ENCODE measurements around the gene TMEM138. TPM values are rescaled to one million over a fixed set of nuclear protein-coding genes. Genes with fewer than 3 reads are reported as not detected.
A peak's percentile ranks its signal among the peaks of the same experiment; 100 is the strongest.

Gene TMEM138
- total RNA-seq, 1 donor from 2014 or later = 18.8 TPM

GRCh38 chr11:61404103-61404502 is 41.9 kb downstream of the TMEM138 start:
- Mint-ChIP-seq H3K27ac (ENCODE audit: unreplicated experiment) (peak overlapping the region; percentile 38), H3K27me3 (ENCODE audit: unreplicated experiment) (peaks cover 4% of the 10 kb centered on the region), H3K4me1 (ENCODE audit: unreplicated experiment) (peaks cover 22% of the 10 kb centered on the region), H3K36me3 (ENCODE audit: low read depth, unreplicated experiment) (peaks cover 35% of the 10 kb centered on the region), H3K4me3 (ENCODE audit: unreplicated experiment) (no peak overlapping the region), H3K9me3 (ENCODE audit: unreplicated experiment) (no peaks in the 10 kb centered on the region)
- no peak for TF ChIP-seq CTCF (IDR thresholded peaks at IDR 0.05; ENCODE audit: unreplicated experiment)
- DNase-seq (ENCODE audit: low spot score) = no peak

DNA sequence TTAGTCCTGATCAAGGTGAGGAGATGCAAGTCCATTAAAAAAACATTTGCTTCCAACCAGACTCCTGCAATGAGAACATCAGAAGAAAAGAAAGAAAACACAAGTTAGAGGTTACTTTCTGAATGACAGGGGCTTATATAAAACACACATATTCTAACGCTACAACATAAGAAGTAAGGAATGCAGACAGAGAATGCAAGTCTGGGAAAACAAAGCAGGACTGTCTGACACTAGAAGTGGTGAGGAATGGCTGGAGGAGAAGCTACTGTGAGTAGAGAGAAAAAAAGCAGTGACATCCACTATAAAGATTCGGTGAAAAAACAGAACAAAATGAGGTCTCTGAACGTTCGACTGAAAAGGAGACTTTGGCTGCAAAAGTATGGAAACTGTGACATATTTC is 42.5 kb downstream of the TMEM138 start:
- Mint-ChIP-seq H3K27ac (ENCODE audit: unreplicated experiment) (peak overlapping the region; percentile 38), H3K4me3 (ENCODE audit: unreplicated experiment) (no peak overlapping the region)
- DNase-seq (ENCODE audit: low spot score) = no peak

GRCh38 chr11:61406067-61406466 is 43.9 kb downstream of the TMEM138 start:
- peaks cover 39% of the 10 kb centered on the region for H3K36me3 Mint-ChIP-seq (ENCODE audit: low read depth, unreplicated experiment)
- no peak for DNase-seq (ENCODE audit: low spot score)
- TF ChIP-seq CTCF (IDR thresholded peaks at IDR 0.05; ENCODE audit: unreplicated experiment) = no peak
- no peak overlapping the region for H3K27ac Mint-ChIP-seq (ENCODE audit: unreplicated experiment)
- H3K27me3 Mint-ChIP-seq (ENCODE audit: unreplicated experiment) = peaks cover 4% of the 10 kb centered on the region
- H3K4me1 Mint-ChIP-seq (ENCODE audit: unreplicated experiment) = peaks cover 13% of the 10 kb centered on the region
- no peak overlapping the region for H3K4me3 Mint-ChIP-seq (ENCODE audit: unreplicated experiment)
- no peaks in the 10 kb centered on the region for H3K9me3 Mint-ChIP-seq (ENCODE audit: unreplicated experiment)

More for the DNA sequence above, 42.5 kb downstream of the TMEM138 start:
- Mint-ChIP-seq H3K4me1 (ENCODE audit: unreplicated experiment) (peaks cover 22% of the 10 kb centered on the region), H3K27me3 (ENCODE audit: unreplicated experiment) (peaks cover 4% of the 10 kb centered on the region), H3K36me3 (ENCODE audit: low read depth, unreplicated experiment) (peaks cover 35% of the 10 kb centered on the region), H3K9me3 (ENCODE audit: unreplicated experiment) (no peaks in the 10 kb centered on the region)
- TF ChIP-seq CTCF (IDR thresholded peaks at IDR 0.05; ENCODE audit: unreplicated experiment) = no peak

DNA sequence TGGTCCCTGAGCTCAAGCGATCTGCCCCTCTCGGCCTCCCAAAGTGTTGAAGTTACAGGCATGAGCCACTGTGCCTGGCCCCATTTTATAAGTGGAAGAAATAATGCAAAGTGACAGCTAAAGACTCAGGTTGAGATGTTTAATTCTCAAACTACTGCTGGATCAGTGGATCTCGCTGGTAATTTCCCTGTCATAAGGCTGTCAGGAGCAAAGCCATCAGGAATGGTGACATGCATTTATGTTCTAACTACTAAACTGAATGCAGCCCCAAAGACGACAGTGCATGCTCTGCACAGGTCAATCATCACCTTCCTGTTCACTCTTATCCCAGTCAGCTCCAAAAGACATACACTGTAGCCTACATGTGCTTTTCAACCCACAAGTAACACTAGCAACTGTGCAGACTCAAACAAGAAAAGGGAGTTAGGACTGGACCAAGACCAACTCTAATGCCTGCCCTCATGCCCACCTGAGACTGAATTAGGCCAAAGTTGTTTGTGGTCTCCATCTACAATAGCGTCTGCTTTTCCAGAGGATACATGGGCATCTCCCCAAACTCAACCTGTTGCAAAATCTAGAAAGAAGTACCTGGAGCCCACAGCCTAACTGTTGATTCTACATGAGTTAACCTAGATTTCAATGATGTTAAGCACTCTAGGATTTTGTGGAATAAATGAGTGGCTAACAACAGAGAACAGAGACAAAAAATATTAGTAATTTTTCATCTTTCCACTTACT is 45.0 kb downstream of the TMEM138 start:
- Mint-ChIP-seq H3K4me3 (ENCODE audit: unreplicated experiment) (no peak overlapping the region), H3K36me3 (ENCODE audit: low read depth, unreplicated experiment) (peaks cover 48% of the 10 kb centered on the region), H3K9me3 (ENCODE audit: unreplicated experiment) (no peaks in the 10 kb centered on the region), H3K27me3 (ENCODE audit: unreplicated experiment) (peaks cover 4% of the 10 kb centered on the region), H3K4me1 (ENCODE audit: unreplicated experiment) (peaks cover 10% of the 10 kb centered on the region), H3K27ac (ENCODE audit: unreplicated experiment) (no peak overlapping the region)
- DNase-seq (ENCODE audit: low spot score) = no peak
- TF ChIP-seq CTCF (IDR thresholded peaks at IDR 0.05; ENCODE audit: unreplicated experiment) = no peak

- Mint-ChIP-seq H3K27me3 (ENCODE audit: unreplicated experiment) (peaks cover 1% of the 10 kb centered on the region), H3K4me3 (ENCODE audit: unreplicated experiment) (no peak overlapping the region), H3K27ac (ENCODE audit: unreplicated experiment) (no peak overlapping the region), H3K36me3 (ENCODE audit: low read depth, unreplicated experiment) (peaks cover 53% of the 10 kb centered on the region), H3K9me3 (ENCODE audit: unreplicated experiment) (no peaks in the 10 kb centered on the region), H3K4me1 (ENCODE audit: unreplicated experiment) (peaks cover 3% of the 10 kb centered on the region)
- TF ChIP-seq CTCF (IDR thresholded peaks at IDR 0.05; ENCODE audit: unreplicated experiment) = no peak
- DNase-seq (ENCODE audit: low spot score) = no peak
Measured at GRCh38 chr11:61411589-61411988, 49.4 kb downstream of the TMEM138 start.

Measured in endothelial cell (in vitro differentiated cells).